Common myeloid progenitor, CD34-positive (primary cell): ENCODE measurements around the gene KMT2E.
A peak's percentile ranks its signal among the peaks of the same experiment; 100 is the strongest.

Experiments used
- CTCF ChIA-PET: fragments of 350-600 bp; sonication (Branson Sonifier 250); formaldehyde crosslinking; loops from one replicate; lab custom pipeline; 2021; ENCODE audit warnings: antibody characterized with exemption; lab: Charles Lee
- POLR2A ChIA-PET: fragments of 350-600 bp; sonication (Branson Sonifier 250); formaldehyde crosslinking; loops from one replicate; lab custom pipeline; 2021; ENCODE audit warnings: antibody characterized with exemption; lab: Charles Lee
- DNase-seq, 3 donors: peaks; one replicate each; pipeline versions ENCODE4 v3.0.0 to v3.0.0-alpha.2; 2013
- H3K27ac ChIP-seq, 2 experiments: 1 replicate in 1 of 2; 2 replicates in 1 of 2; pipeline ENCODE4 v1.7.0; 2013; ENCODE audit warnings: inconsistent platforms in 2 of 2, low read length in 2 of 2, mild to moderate bottlenecking in 2 of 2, low read depth in 1 of 2, moderate library complexity in 1 of 2; ENCODE audit not compliant: severe bottlenecking in 2 of 2, insufficient read depth in 1 of 2, poor library complexity in 1 of 2
- H3K27me3 ChIP-seq, 5 experiments: replicated peaks in 2 of 5; 1 replicate in 3 of 5; 2 replicates in 2 of 5; pipeline versions ENCODE4 v1.6.1 to v1.7.0; 2013; ENCODE audit warnings: low read length in 4 of 5, mild to moderate bottlenecking in 2 of 5, moderate library complexity in 2 of 5, inconsistent platforms in 1 of 5; ENCODE audit not compliant: insufficient read depth in 5 of 5, control insufficient read depth in 4 of 5
- H3K36me3 ChIP-seq, 4 experiments: 1 replicate in 2 of 4; 2 replicates in 2 of 4; pipeline versions ENCODE4 v1.6.1 to v1.7.0; 2013; ENCODE audit warnings: low read length in 3 of 4, control low read depth in 1 of 4, mild to moderate bottlenecking in 1 of 4; ENCODE audit not compliant: control insufficient read depth in 4 of 4, insufficient read depth in 4 of 4
- H3K4me1 ChIP-seq, 4 experiments: 1 replicate in 3 of 4; 2 replicates in 1 of 4; pipeline versions ENCODE4 v1.6.1 to v1.7.1; 2013; ENCODE audit warnings: low read length in 3 of 4, mild to moderate bottlenecking in 3 of 4, control low read depth in 1 of 4, inconsistent platforms in 1 of 4, moderate library complexity in 1 of 4; ENCODE audit not compliant: control insufficient read depth in 4 of 4, insufficient read depth in 4 of 4; ENCODE audit errors: control extremely low read depth in 1 of 4
- H3K4me3 ChIP-seq, 7 experiments: 1 replicate in 4 of 7; 2 replicates in 3 of 7; pipeline versions ENCODE4 v1.5.1 to v1.7.0; 2013; ENCODE audit warnings: mild to moderate bottlenecking in 7 of 7, low read length in 6 of 7, moderate library complexity in 6 of 7, inconsistent platforms in 2 of 7, low read depth in 2 of 7, control low read depth in 1 of 7; ENCODE audit not compliant: insufficient read depth in 4 of 7, control insufficient read depth in 1 of 7; ENCODE audit errors: extremely low read depth in 1 of 7
- H3K9me3 ChIP-seq, 5 experiments: 1 replicate in 4 of 5; 2 replicates in 1 of 5; pipeline versions ENCODE4 v1.6.1 to v1.7.1; 2013; ENCODE audit warnings: low read length in 4 of 5, mild to moderate bottlenecking in 2 of 5, inconsistent platforms in 1 of 5, low read depth in 1 of 5, moderate library complexity in 1 of 5; ENCODE audit not compliant: control insufficient read depth in 4 of 5, insufficient read depth in 2 of 5; ENCODE audit errors: control extremely low read depth in 1 of 5
- WGBS: methylation state at CpG from one replicate; pipeline ENCODE4 v1.1.5; 2013; ENCODE audit not compliant: insufficient coverage; 5-methylcytosine and 5-hydroxymethylcytosine counted together

KMT2E gene

GRCh38 chr7:105127179-105127578 is 113.2 kb downstream of the KMT2E start:
- ChIA-PET POLR2A (no interaction called here), CTCF (interaction anchor here (0.6 to 2.5 kb wide), 3 partner anchors 9 to 48 kb away, joined by 3 to 10 read pairs (median 3); no protein-coding TSS in a partner anchor)
- H3K27me3 ChIP-seq: no peaks in the 10 kb centered on the region

GRCh38 chr7:105130048-105130447 is 116.0 kb downstream of the KMT2E start:
- Histone ChIP-seq H3K27me3 (no peaks in the 10 kb centered on the region), H3K27ac (no peak overlapping the region), H3K4me3 (no peak overlapping the region), H3K4me1 (peaks cover 0 to 5% (median 0%) of the 10 kb centered on the region in 4 experiments), H3K9me3 (no peaks in the 10 kb centered on the region), H3K36me3 (peaks cover 9 to 66% (median 25%) of the 10 kb centered on the region in 4 experiments)
- no peak for DNase-seq
- WGBS: 100% methylated on average over 2 of the region's 5 CpGs
- POLR2A ChIA-PET: interaction anchor here (0.7 kb wide), 1 partner anchor 10 kb away, joined by 3 read pairs; no protein-coding TSS in a partner anchor
- CTCF ChIA-PET: interaction anchor here (1.0 kb wide), 1 partner anchor 10 kb away, joined by 3 read pairs; no protein-coding TSS in a partner anchor

More at GRCh38 chr7:105127179-105127578, 113.2 kb downstream of the KMT2E start:
- H3K9me3 ChIP-seq: no peaks in the 10 kb centered on the region
- DNase-seq: no peak
- WGBS: 100% methylated on average over 6 of the region's 8 CpGs
- no peak overlapping the region for H3K4me3 ChIP-seq
- peaks cover 0 to 5% (median 0%) of the 10 kb centered on the region in 4 experiments for H3K4me1 ChIP-seq
- peaks cover 13 to 61% (median 21%) of the 10 kb centered on the region in 4 experiments for H3K36me3 ChIP-seq
- H3K27ac ChIP-seq: no peak overlapping the region

- Histone ChIP-seq H3K4me3 (no peak overlapping the region), H3K27me3 (no peaks in the 10 kb centered on the region), H3K36me3 (peaks cover 7 to 64% (median 23%) of the 10 kb centered on the region in 4 experiments), H3K27ac (no peak overlapping the region), H3K4me1 (peaks cover 0 to 5% (median 0%) of the 10 kb centered on the region in 4 experiments), H3K9me3 (no peaks in the 10 kb centered on the region)
- CTCF ChIA-PET: interaction anchor here (1.0 kb wide), 1 partner anchor 10 kb away, joined by 3 read pairs; no protein-coding TSS in a partner anchor
- 88% methylated on average over 1 of the region's 2 CpGs for WGBS
- POLR2A ChIA-PET: interaction anchor here (0.7 kb wide), 1 partner anchor 10 kb away, joined by 3 read pairs; no protein-coding TSS in a partner anchor
- no peak for DNase-seq
These were observed 116.6 kb downstream of the KMT2E start for GRCh38 chr7:105130580-105130979.

GRCh38 chr7:105131033-105131656 is 117.1 kb downstream of the KMT2E start:
- 99% methylated on average over 9 of the region's 12 CpGs for WGBS
- Histone ChIP-seq H3K36me3 (peaks cover 5 to 60% (median 17%) of the 10 kb centered on the region in 4 experiments), H3K4me1 (peaks cover 0 to 5% (median 0%) of the 10 kb centered on the region in 4 experiments), H3K4me3 (no peak overlapping the region), H3K27ac (peak overlapping the region in 1 of 2 experiments; percentile 30), H3K27me3 (no peaks in the 10 kb centered on the region), H3K9me3 (no peaks in the 10 kb centered on the region)
- DNase-seq: no peak
- ChIA-PET CTCF (no interaction called here), POLR2A (no interaction called here)

- no peak for DNase-seq
- whole genome bisulfite sequencing: 93% methylated on average over 7 of the region's 7 CpGs
- no peak overlapping the region for H3K4me3 ChIP-seq
- no peaks in the 10 kb centered on the region for H3K27me3 ChIP-seq
- ChIA-PET CTCF (no interaction called here), POLR2A (no interaction called here)
- no peak overlapping the region for H3K27ac ChIP-seq
- peaks cover 0 to 5% (median 0%) of the 10 kb centered on the region in 4 experiments for H3K4me1 ChIP-seq
- peaks cover 5 to 59% (median 17%) of the 10 kb centered on the region in 4 experiments for H3K36me3 ChIP-seq
- no peaks in the 10 kb centered on the region for H3K9me3 ChIP-seq
These were observed 117.9 kb downstream of the KMT2E start for GRCh38 chr7:105131890-105132289.

GRCh38 chr7:105132335-105132734 is 118.3 kb downstream of the KMT2E start:
- H3K9me3 ChIP-seq: no peaks in the 10 kb centered on the region
- H3K27me3 ChIP-seq: no peaks in the 10 kb centered on the region
- ChIA-PET CTCF (no interaction called here), POLR2A (no interaction called here)
- H3K4me3 ChIP-seq: no peak overlapping the region
- peaks cover 0 to 5% (median 0%) of the 10 kb centered on the region in 4 experiments for H3K4me1 ChIP-seq
- WGBS: 94% methylated on average over 4 of the region's 5 CpGs
- no peak overlapping the region for H3K27ac ChIP-seq
- DNase-seq: no peak
- peaks cover 5 to 61% (median 19%) of the 10 kb centered on the region in 4 experiments for H3K36me3 ChIP-seq

- H3K4me1 ChIP-seq: peaks cover 0 to 5% (median 0%) of the 10 kb centered on the region in 4 experiments
- CTCF ChIA-PET: no interaction called here
- no peaks in the 10 kb centered on the region for H3K9me3 ChIP-seq
- H3K4me3 ChIP-seq: no peak overlapping the region
- WGBS: 98% methylated on average over 10 of the region's 10 CpGs
- peaks cover 5 to 63% (median 22%) of the 10 kb centered on the region in 4 experiments for H3K36me3 ChIP-seq
- DNase-seq: no peak
- H3K27ac ChIP-seq: no peak overlapping the region
- no peaks in the 10 kb centered on the region for H3K27me3 ChIP-seq
- POLR2A ChIA-PET: no interaction called here
These were observed 118.8 kb downstream of the KMT2E start for GRCh38 chr7:105132835-105133234.
